Common myeloid progenitor, CD34-positive (primary cell): ENCODE results near the gene HYAL2.

Experiments
- CTCF ChIA-PET: fragments of 350-600 bp; sonication (Branson Sonifier 250); formaldehyde crosslinking; loops from one replicate; lab custom pipeline; 2021; ENCODE audit warnings: antibody characterized with exemption; lab: Charles Lee
- POLR2A ChIA-PET: fragments of 350-600 bp; sonication (Branson Sonifier 250); formaldehyde crosslinking; loops from one replicate; lab custom pipeline; 2021; ENCODE audit warnings: antibody characterized with exemption; lab: Charles Lee
- DNase-seq, 3 donors: peaks; one replicate each; pipeline versions ENCODE4 v3.0.0 to v3.0.0-alpha.2; 2013
- H3K27ac ChIP-seq, 2 experiments: 1 replicate in 1 of 2; 2 replicates in 1 of 2; pipeline ENCODE4 v1.7.0; 2013; ENCODE audit warnings: inconsistent platforms in 2 of 2, low read length in 2 of 2, mild to moderate bottlenecking in 2 of 2, low read depth in 1 of 2, moderate library complexity in 1 of 2; ENCODE audit not compliant: severe bottlenecking in 2 of 2, insufficient read depth in 1 of 2, poor library complexity in 1 of 2
- H3K27me3 ChIP-seq, 5 experiments: replicated peaks in 2 of 5; 1 replicate in 3 of 5; 2 replicates in 2 of 5; pipeline versions ENCODE4 v1.6.1 to v1.7.0; 2013; ENCODE audit warnings: low read length in 4 of 5, mild to moderate bottlenecking in 2 of 5, moderate library complexity in 2 of 5, inconsistent platforms in 1 of 5; ENCODE audit not compliant: insufficient read depth in 5 of 5, control insufficient read depth in 4 of 5
- H3K36me3 ChIP-seq, 4 experiments: 1 replicate in 2 of 4; 2 replicates in 2 of 4; pipeline versions ENCODE4 v1.6.1 to v1.7.0; 2013; ENCODE audit warnings: low read length in 3 of 4, control low read depth in 1 of 4, mild to moderate bottlenecking in 1 of 4; ENCODE audit not compliant: control insufficient read depth in 4 of 4, insufficient read depth in 4 of 4
- H3K4me1 ChIP-seq, 4 experiments: 1 replicate in 3 of 4; 2 replicates in 1 of 4; pipeline versions ENCODE4 v1.6.1 to v1.7.1; 2013; ENCODE audit warnings: low read length in 3 of 4, mild to moderate bottlenecking in 3 of 4, control low read depth in 1 of 4, inconsistent platforms in 1 of 4, moderate library complexity in 1 of 4; ENCODE audit not compliant: control insufficient read depth in 4 of 4, insufficient read depth in 4 of 4; ENCODE audit errors: control extremely low read depth in 1 of 4
- H3K4me3 ChIP-seq, 7 experiments: 1 replicate in 4 of 7; 2 replicates in 3 of 7; pipeline versions ENCODE4 v1.5.1 to v1.7.0; 2013; ENCODE audit warnings: mild to moderate bottlenecking in 7 of 7, low read length in 6 of 7, moderate library complexity in 6 of 7, inconsistent platforms in 2 of 7, low read depth in 2 of 7, control low read depth in 1 of 7; ENCODE audit not compliant: insufficient read depth in 4 of 7, control insufficient read depth in 1 of 7; ENCODE audit errors: extremely low read depth in 1 of 7
- H3K9me3 ChIP-seq, 5 experiments: 1 replicate in 4 of 5; 2 replicates in 1 of 5; pipeline versions ENCODE4 v1.6.1 to v1.7.1; 2013; ENCODE audit warnings: low read length in 4 of 5, mild to moderate bottlenecking in 2 of 5, inconsistent platforms in 1 of 5, low read depth in 1 of 5, moderate library complexity in 1 of 5; ENCODE audit not compliant: control insufficient read depth in 4 of 5, insufficient read depth in 2 of 5; ENCODE audit errors: control extremely low read depth in 1 of 5
- WGBS: methylation state at CpG from one replicate; pipeline ENCODE4 v1.1.5; 2013; ENCODE audit not compliant: insufficient coverage; 5-methylcytosine and 5-hydroxymethylcytosine counted together

HYAL2 gene

GRCh38 chr3:50298836-50299637 lies 23.5 kb downstream of the HYAL2 start, which contains the start of the genes HYAL3 and NAA80:
TSS of gene HYAL3 (minus strand) at chr3:50299405. CDS start at chr3:50295602, 3,803 bp downstream.
TSS of gene NAA80 (minus strand) at chr3:50299405. CDS start at chr3:50297463, 1,942 bp downstream.
- Histone ChIP-seq H3K36me3 (peaks cover 0 to 22% (median 9%) of the 10 kb centered on the region in 4 experiments), H3K4me3 (peak within 1 kb of the TSS; percentile 59 to 98 (median 80)), H3K4me1 (peaks cover 7 to 34% (median 31%) of the 10 kb centered on the region in 4 experiments), H3K27ac (peak within 1 kb of the TSS; percentile 66 to 86), H3K27me3 (no peaks in the 10 kb centered on the region), H3K9me3 (no peaks in the 10 kb centered on the region)
- POLR2A ChIA-PET, result interaction anchor here (0.6 to 1.4 kb wide), 5 partner anchors 16 to 38 kb away, joined by 3 to 5 read pairs (median 4); partner anchors contain the start of gene TUSC2
- WGBS, result 0% methylated on average over 46 of the region's 61 CpGs
- CTCF ChIA-PET, result interaction anchor here (0.7 to 5.5 kb wide), 15 partner anchors 10 to 461 kb away, joined by 3 to 46 read pairs (median 3); partner anchors contain the start of genes HYAL2, LSMEM2, SEMA3B and TUSC2
- DNase-seq, result peak; percentile 99

DNA sequence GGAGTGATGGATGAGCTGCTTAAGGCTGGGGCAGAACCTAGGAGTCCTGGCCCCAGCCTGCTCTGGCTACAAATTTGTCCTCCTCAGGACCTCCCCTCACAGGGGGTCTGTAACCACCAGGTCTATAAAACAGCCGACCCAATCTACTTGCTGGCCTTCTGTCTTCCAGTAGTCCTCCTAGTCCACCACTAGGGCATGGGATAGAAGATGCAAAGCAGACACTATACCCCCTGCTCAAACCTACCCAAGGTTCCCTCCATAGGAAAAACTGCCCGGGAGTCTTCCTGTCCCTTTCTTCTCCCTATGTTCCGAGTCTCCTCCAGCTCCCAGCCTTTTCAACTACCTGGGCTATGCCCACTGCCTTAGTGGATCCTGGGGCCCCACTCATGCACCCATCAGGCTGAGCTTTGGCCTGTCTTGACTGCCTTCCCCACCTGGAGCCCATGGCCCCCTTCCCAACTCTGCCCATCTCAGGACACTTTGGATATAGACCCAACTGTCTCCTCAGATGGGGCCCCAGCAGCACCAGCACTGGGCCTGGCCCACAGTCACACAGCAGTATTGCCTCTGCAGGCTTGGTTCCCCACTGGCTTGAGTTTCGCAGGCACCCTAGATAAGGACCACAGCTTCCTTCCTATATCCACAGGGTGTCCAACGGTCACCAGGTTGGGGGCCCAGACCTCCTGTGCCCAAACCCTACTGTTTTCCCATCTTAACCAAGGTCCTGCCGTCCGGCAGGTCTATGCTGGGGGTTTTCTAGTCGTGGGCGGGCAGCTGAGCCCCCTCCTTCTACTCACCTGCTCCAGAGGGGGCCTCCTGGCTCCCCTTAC lies 24.4 kb downstream of the HYAL2 start:
- WGBS, result 14% methylated on average over 8 of the region's 9 CpGs
- ChIA-PET CTCF (interaction anchor here (0.8 to 5.5 kb wide), 13 partner anchors 10 to 82 kb away, joined by 3 to 46 read pairs (median 3); partner anchors contain the start of gene HYAL2), POLR2A (interaction anchor here (1.1 to 1.4 kb wide), 2 partner anchors 30 to 39 kb away, joined by 3 to 5 read pairs; partner anchors contain the start of gene TUSC2)
- no peaks in the 10 kb centered on the region for H3K9me3 ChIP-seq
- peaks cover 0 to 22% (median 9%) of the 10 kb centered on the region in 4 experiments for H3K36me3 ChIP-seq
- H3K27ac ChIP-seq, result peak overlapping the region; percentile 66 to 86
- peaks cover 7 to 34% (median 32%) of the 10 kb centered on the region in 4 experiments for H3K4me1 ChIP-seq
- DNase-seq, result peak in 1 of 3 donors; percentile 43
- H3K4me3 ChIP-seq, result peak overlapping the region; percentile 59 to 98 (median 80)
- H3K27me3 ChIP-seq, result no peaks in the 10 kb centered on the region

DNA sequence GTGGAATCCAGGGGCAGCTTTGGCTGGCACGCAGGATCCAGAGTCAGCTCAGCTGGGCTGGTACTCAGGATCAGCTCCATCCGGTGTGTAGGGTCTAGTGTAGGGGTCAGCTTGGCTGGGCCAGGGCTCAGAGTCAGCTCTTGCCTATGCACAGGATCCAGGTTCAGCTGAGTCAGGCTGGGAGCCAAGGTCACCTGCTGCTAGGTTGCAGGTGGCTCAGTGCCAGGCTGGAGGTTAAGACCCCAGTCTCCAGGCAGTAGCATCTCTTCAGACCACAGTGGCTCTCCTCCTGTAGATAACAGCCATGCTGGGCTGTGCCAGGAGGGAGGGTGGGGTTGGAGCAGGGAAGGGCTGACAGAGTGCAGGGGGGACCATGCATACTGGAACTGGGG lies 25.2 kb downstream of the HYAL2 start:
- no peaks in the 10 kb centered on the region for H3K9me3 ChIP-seq
- WGBS, result 100% methylated on average over 2 of the region's 2 CpGs
- H3K4me1 ChIP-seq, result peaks cover 7 to 39% (median 39%) of the 10 kb centered on the region in 4 experiments
- H3K27me3 ChIP-seq, result no peaks in the 10 kb centered on the region
- ChIA-PET POLR2A (interaction anchor here (0.7 kb wide), 1 partner anchor 93 kb away, joined by 3 read pairs; no protein-coding TSS in a partner anchor), CTCF (interaction anchor here (0.6 to 5.5 kb wide), 9 partner anchors 9 to 72 kb away, joined by 3 to 46 read pairs (median 4); partner anchors contain the start of gene HYAL2)
- H3K36me3 ChIP-seq, result peaks cover 0 to 22% (median 9%) of the 10 kb centered on the region in 4 experiments
- DNase-seq, result no peak
- H3K27ac ChIP-seq, result peak overlapping the region in 1 of 2 experiments; percentile 86
- H3K4me3 ChIP-seq, result peak overlapping the region in 2 of 7 experiments; percentile 83 to 98

- POLR2A ChIA-PET, result interaction anchor here (0.7 kb wide), 1 partner anchor 92 kb away, joined by 3 read pairs; no protein-coding TSS in a partner anchor
- CTCF ChIA-PET, result interaction anchor here (0.6 to 5.5 kb wide), 8 partner anchors 8 to 72 kb away, joined by 3 to 46 read pairs (median 4); partner anchors contain the start of gene HYAL2
These were observed 25.7 kb downstream of the HYAL2 start for GRCh38 chr3:50296721-50297383.

GRCh38 chr3:50295553-50296431 lies 26.8 kb downstream of the HYAL2 start:
- POLR2A ChIA-PET, result interaction anchor here (0.6 kb wide), 1 partner anchor 44 kb away, joined by 4 read pairs; no protein-coding TSS in a partner anchor
- no peak for DNase-seq
- WGBS, result 100% methylated on average over 6 of the region's 8 CpGs

More at GRCh38 chr3:50296721-50297383, 25.7 kb downstream of the HYAL2 start:
- Histone ChIP-seq H3K27ac (no peak overlapping the region), H3K36me3 (peaks cover 0 to 22% (median 9%) of the 10 kb centered on the region in 4 experiments), H3K4me1 (peaks cover 7 to 40% (median 39%) of the 10 kb centered on the region in 4 experiments), H3K27me3 (no peaks in the 10 kb centered on the region), H3K4me3 (no peak overlapping the region), H3K9me3 (no peaks in the 10 kb centered on the region)
- 99% methylated on average over 17 of the region's 18 CpGs for WGBS
- DNase-seq, result no peak

More at GRCh38 chr3:50295553-50296431, 26.8 kb downstream of the HYAL2 start:
- Histone ChIP-seq H3K9me3 (no peaks in the 10 kb centered on the region), H3K36me3 (peaks cover 0 to 22% (median 9%) of the 10 kb centered on the region in 4 experiments), H3K27ac (no peak overlapping the region), H3K4me1 (peaks cover 10 to 51% (median 49%) of the 10 kb centered on the region in 4 experiments), H3K4me3 (no peak overlapping the region), H3K27me3 (no peaks in the 10 kb centered on the region)
- CTCF ChIA-PET, result interaction anchor here (0.9 to 5.5 kb wide), 3 partner anchors 21 to 28 kb away, joined by 4 to 46 read pairs (median 26); partner anchors contain the start of gene HYAL2
